RPMI7951 (cell line): ENCODE results near the gene GBX1. TPM values are rescaled to one million over a fixed set of nuclear protein-coding genes. Genes with fewer than 3 reads are reported as not detected.

ENCODE experiments used
- DNase-seq: peaks from one replicate; pipeline ENCODE4 v3.0.0-alpha.2; 2012; ENCODE audit warnings: low read depth
- total RNA-seq: library from RNA; depleted of rRNA; stranded (reverse); fragments of >200 nt; shearing (Covaris generic); gene quantifications from 2 replicates; pipeline ENCODE4 v1.2.3, GENCODE V29; 2014

GBX1 gene
- total RNA-seq, 1 experiment from 2014 or later, result not detected

DNA sequence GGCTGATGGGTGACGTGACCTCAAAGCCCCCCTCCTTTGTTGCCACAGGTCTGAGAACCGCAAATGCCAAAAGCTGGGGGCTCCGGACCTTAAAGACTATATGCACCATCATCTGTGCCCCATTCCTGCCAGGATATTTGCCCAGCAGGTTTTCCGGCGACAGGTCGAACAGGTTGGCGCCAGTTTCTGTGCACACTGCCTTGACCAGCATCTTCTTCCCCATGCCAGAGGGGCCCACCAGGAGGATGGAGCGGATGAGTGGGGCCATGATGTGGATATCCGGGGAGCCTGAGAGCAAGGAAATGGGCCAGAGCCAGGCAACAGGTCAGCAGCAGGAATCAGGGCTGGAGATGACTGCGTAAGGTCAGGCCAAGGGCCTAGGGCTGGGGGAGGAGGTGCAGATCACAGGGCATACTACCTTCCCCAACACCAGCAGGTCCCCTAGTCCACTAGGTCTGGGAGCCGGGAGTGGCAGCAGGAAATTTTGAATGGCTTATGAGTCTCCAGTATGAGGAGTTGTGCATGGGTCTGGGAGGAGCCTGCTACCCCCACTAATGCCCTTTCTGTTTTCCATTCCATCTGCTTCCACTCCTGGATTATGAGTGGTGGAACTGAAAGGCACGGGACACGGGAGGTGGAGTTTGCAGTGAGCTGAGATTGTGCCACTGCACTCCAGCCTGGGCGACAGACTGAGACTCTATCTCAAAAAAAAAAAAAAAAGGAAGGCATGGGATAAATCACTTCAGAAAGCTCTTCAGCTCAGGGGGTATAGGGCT, 25.9 kb upstream of the GBX1 start:
- DNase-seq, result no peak

DNA sequence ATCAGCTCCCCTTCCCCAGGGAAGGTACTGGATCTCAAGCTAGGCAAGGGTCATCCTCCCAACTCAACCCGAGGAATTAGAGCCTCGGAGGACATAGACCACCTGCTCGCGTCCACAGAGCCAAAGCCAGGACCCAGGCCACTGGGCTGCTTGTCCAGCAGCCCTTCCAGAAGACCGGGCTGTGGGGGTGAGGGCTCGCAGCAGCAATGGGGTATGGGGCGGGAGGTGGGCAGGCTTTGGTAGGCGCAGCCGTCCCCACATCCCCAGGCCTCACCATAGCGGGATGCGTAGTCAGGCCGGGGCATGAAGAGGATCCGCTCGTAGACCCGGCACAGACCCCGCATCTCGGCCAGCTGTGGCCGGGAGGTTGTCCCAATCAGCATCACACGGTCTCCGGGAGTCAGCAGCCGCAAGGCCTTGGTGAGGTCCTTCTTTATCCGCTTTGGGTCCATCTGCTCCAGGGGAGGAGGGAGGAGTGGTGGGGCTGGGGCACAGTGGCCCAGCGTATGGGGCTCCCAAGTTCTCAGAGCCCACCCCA, 24.6 kb upstream of the GBX1 start:
- no peak for DNase-seq

DNA sequence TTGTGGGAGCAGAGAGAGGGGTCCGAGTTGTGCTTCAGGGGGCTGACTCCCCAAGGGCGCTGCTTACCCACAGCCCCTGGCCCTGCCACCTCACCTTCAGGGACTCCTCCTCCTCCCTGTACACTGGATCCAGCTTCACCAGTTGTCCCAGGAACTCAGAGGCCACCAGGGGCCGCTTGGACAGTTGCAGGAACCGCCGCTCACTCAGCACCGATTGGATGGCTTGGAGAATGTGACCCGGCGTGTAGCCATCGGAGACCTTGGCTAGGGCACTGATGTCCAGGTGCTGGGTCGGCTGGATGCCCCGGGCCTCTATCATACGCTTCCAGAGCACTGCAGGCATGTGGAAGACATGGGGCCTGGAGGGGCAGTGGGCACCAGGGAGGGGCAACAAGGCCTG, 24.1 kb upstream of the GBX1 start:
- DNase-seq, result no peak

DNA sequence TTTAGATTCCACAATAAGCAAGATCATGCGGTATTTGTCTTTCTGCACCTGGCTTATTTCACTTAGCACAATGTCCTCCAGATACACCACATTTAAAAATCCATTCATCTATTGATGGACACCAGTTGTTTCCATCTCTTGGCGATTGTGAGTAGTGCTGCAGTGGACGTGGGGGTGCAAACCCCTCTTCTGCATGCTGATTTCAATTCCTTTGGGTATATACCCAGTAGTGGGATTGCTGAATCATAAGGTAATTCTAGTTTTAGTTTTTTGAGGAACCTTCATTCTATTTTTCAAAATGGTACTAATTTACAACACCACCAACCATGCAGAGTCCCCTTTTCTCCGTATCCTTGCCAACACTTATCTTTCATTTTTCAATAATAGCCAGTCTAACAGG, 21.5 kb upstream of the GBX1 start:
- no peak for DNase-seq

DNA sequence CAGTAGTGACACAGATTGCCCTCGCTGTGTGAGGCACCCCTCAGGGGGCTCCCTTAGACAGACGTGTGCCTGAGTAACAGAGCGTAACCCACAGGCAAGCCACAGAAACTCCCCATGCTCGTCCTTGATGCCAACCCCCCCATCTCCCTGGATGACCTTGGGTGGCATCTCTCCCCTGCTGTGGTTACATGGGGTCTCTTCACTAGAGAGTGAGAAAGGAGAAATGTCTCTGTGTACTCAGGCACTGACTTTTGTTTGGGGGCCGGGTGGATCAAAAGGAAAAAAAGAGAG, 20.7 kb upstream of the GBX1 start:
- DNase-seq, result no peak

DNA sequence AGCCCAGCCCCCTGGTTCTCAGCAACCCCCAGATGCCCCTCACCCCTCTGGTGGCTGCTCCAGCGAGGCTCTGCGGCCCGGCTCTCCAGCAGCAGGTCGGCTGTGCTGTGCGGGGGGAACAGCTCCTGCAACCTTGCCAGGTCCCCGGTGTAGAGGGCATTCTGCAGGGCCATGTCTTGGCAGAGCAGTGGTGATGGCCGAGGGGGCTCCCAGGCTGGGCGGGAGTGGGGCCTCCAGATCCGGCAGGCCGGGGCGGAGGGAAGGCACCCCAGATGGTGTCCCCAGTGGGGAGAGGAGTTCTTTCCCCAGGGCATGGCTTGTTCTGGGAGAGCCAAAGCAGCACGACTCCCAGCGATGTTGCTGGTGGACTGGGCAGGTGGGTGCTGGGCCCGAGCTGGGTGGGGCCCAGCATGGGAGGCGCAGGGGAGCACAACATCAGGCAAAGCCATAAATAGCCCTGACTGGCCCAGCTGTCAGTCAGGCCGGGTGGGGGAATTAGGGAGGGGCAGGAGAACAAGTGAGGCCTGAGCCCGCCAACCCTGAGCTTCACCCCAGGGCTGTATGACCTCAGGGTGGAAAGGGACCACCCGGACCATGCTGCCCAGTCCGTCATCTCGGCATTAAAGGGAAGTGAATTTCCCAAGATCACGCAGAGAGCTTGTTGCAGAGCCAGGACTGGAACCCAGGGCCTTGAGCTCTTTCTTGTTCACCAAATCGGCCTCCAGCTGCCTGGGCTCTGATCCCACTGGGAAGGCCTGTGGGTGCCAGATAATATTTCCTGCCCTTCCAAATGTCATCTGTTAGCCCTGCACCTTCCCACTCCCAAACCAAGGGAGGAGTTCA, 20.1 kb upstream of the GBX1 start:
- DNase-seq, result no peak

DNA sequence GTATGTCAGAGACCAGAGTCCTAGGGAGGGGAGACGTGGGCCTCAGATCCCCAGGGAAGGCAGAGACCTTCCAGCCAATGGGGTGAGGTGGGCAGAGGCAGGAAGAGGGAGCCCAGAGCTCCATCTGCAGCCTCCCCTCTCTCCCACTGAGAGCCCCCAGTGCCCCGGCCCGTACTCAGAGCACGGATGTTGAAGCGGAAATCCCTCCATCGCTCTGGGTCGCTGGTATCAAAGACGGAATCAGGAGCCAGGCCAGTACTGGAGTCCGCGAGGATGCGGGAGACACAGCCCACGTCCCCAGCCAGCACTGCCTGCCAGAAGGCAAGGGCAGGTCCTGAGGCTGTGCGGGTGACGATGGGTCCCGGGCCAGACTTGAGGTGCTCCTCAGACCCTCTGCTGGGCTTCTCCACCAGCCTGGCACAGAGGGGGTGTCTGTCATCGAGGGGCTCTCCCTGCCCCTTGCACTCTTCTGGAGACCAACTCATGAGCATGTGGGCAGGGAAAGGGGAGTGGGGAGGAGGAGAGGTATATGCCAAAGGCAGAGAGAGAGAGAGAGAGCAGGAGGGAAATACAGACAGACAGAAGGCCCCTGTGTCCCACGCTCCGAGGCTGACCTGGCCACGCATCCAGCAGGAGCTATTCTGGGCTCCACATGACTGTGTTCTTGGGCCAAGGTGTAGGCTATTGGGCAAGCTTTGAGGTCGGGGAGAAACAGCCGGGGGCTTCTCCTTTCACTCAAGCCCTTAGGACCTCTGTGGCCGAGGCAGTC, 19.3 kb upstream of the GBX1 start, which contains the start of gene ASB10:
Gene ASB10 (minus strand): TSS at position 611 of the 769 bp plus-strand sequence. CDS start 120 bp downstream, at position 491.
- DNase-seq, result no peak

DNA sequence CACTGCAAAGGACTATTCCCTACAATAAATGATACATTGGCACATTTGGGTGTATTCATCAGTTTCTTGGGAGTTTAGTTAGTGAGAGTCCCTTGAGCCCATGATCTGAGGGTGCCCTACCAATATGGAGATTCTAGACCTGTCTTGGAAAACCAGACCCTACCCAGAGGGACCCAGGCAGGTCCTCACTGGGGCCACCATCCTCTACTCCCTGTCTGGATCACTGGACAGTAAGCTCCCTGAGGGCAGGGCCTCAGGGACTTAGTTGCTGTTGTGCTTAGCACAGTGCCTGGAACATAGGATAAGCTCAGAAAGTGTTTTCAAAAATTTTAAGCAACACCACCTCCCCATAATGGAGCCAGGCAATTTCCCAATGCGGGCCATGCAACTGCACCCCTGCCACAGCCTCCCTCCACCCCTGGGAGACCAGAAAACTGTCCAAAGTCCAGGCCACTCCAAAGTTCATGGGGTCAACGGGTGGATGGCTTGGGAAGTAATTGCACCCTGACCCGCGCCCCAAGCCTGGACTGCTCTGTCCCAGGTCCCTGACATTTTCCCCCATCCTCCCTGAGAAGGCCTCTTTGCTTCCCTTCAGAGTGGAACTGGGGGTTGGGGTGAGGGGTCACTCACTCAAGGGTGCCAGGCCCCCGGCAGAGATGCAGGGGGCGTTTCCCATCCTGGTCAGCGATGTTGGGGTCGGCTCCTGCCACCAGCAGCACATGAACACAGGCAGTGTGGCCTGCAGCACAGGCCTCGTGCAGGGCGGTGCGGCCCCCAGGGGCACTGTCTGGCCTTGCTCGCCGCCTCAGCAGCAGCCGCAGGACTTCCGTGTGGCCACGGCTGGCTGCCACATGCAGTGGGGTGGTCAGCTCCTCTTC, 18.5 kb upstream of the GBX1 start:
- no peak for DNase-seq

DNA sequence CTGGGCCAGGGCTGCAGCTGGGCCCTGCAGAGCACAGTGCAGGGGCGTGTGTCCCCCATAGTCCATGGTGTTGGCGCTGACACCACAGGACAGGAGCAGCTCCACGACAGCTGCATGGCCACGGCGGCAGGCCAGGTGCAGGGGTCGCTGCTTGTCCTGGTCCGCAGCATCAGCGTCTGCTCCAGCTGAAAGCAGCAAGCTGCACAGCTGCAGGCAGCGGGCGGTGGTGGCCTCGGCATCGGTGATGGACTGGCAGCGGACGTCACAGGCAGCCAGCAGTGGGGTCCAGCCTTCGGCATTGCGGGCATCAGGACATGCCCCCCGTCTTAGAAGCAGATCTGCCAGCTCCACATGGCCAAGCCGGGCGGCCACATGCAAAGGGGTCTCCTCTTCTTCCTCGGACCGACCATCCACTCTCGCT, 13.5 kb upstream of the GBX1 start:
- no peak for DNase-seq

DNA sequence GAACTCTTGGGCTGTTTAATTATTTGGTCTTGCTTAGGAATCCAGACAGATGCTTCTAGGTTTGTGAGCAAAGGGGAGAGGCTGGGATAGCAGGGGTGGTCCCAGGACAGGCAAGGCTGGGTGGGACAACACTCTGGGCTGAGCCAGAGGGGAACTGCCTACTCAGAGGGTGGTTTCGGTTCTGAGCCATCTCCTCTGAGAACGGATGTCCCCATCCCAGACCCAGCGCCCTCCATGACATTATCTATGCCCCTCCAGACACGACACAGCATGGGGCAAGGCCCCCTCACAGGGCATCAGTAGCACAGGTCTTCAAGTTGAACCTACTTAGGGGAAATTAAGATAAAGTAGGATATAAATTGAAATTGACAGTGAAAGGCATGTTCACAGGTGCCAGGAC, 12.5 kb upstream of the GBX1 start:
- no peak for DNase-seq

DNA sequence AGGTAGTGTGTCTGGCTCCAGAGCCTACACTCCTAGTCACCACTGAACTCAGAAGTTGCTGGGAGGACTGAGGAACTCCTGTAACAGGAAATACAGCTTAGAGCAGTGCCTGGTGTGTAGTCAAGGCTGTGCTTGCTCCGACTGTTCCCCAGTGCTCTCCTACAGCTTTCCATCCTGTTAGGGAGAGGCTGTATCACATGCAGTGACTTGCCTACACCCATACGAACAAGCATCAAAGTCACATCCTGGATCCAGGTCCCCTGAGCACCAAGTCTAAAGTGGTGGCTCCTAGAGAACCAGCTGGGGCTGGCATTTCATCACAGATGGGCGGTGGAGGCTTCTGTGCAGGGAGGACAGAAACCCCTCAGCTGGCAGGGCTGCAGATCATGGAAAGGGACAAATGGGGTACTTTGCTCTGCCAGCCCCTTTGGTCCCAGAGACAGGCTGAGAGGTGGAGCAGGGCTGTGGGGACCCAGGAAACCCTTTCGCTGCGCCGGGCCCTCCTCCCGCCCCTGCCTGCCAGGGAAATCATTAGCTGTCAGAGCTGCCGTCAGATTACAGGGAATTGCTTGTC, 11.9 kb upstream of the GBX1 start:
- DNase-seq, result no peak

DNA sequence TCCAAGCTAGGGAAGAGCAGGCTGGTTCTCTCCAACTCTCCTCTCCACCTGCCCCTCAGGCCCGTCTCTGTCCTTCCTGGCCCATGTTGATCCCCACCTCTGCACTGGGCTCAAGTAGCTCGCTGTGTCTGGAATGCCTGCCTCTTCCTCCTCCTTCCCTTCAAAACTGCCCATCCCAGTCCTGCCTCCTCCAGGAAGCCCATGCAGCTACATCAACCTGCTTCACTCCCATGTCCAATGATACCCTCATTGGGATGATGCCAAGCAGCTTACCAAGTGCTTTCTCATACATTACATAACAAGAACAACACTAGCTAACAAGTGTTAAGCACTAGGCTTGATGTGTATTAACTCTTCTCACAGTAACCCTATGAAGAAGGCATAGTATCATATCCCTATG, 11.3 kb upstream of the GBX1 start:
- no peak for DNase-seq

DNA sequence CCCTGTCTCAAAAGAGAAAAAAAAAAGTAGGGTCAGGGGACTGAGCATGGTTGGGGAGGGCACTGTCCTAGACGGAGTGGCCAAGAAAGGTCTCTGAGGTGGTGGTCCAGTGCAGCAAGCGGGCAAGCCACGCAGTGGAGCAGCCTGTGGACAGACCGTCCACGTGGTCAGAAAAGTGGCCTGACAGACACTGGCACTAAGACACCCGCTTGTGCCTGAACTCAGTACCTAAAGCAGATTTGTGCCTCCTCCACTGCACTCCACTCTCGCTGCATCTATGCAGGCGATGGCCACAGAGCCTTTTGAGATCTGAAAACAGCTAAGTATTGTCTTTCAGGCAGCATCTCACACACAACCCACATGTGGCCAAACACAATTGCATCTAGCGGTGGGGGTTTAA, 10.7 kb upstream of the GBX1 start:
- no peak for DNase-seq

DNA sequence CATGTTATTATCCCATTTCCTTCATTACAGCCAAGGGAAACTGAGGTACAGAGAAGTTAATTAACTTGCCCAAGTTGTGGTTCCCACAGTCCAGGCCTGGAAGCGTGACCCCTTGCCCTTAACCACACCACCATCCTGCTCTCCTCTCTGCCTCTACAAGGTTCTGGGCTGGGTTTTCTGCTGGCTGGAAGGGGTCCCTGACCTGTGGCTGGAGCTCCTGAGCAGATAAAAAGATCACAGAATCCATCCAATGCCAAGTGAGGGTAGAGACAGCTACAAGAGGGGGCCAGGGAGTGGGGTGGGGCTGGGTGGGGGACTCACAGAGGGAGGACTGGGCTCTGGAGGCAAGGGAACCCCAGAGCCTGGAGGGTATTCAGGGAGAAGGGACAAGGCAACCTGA, 9.8 kb upstream of the GBX1 start:
- no peak for DNase-seq

DNA sequence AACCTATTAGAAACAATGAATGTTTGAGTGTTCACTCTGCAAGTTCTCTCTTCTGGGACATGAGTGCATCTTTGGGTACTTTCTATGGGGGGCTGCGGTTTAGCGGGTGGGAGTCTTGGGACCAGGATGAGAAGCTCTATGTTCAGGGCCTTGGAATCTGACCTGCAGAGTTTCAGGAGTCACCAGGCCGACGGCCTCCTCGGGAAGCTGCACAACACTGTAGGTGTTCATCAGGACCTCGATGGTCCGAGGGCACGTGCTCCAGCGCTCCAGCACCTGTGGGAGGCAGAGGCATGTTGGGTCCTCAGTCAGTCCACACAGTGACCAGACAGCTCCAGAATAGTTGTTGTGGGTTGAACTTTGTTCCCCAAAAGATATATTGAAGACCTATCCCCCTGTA, 8.9 kb upstream of the GBX1 start:
- DNase-seq, result no peak

DNA sequence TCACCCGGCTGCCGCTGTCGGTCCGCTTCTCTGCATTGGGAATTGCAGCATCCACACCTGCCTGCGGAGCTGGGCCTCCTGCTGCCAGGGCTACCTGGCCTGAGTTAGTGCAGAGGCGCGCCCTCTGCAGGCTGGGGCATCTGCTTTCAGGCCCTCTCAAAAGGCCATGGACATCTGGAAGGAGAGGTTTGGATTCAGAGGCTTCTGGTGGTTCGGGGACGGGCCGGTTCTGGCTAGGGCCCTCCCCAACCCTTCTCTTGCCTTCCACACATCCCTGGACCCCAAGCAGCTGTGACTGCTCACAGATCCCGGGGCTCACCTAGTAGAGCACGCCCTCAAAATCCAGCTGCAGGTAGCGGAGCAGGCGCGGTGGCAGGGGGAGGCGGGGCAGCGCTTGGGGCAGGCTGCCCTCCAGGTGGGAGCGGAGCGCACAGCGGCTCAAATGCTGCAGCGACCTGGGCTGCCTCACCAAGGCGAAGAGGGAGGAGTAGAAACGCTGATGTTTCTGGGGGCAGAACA, 8.4 kb upstream of the GBX1 start:
- DNase-seq, result no peak

DNA sequence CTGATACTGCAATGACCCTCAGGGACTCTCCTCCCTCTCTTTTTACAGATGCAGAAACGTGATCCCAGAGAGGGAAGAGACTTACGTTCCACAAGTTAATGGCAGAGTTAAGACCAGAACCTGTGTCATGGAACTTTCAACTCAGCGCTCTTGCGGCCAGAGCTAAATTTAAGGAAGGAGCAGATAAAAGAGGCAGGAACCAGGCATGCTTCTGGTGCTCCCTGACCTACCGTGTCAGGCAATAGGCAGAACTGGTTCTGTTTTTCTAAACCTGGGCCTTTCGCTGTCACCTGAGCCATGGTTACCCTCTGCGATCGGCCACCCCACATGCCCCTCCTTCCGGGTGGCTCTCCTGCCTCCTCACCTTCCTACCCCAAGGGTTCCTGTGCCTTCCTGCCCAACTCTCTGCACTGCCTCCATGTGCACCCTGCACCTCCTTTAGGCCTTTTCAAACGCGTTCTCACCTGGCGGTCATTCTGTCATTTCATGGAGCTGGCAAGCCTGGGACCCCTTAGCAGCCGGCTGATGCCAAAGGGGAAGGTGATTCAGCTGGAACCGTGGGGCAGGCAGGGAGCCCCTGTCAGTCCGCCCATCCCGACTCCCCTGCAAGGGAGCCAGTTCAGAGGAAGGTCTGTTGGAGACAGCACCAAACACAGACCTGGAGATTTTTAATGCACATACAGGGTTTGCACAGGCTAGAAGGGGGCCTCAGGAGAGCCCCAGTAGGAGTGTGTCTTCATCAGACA, 7.7 kb upstream of the GBX1 start:
- no peak for DNase-seq

DNA sequence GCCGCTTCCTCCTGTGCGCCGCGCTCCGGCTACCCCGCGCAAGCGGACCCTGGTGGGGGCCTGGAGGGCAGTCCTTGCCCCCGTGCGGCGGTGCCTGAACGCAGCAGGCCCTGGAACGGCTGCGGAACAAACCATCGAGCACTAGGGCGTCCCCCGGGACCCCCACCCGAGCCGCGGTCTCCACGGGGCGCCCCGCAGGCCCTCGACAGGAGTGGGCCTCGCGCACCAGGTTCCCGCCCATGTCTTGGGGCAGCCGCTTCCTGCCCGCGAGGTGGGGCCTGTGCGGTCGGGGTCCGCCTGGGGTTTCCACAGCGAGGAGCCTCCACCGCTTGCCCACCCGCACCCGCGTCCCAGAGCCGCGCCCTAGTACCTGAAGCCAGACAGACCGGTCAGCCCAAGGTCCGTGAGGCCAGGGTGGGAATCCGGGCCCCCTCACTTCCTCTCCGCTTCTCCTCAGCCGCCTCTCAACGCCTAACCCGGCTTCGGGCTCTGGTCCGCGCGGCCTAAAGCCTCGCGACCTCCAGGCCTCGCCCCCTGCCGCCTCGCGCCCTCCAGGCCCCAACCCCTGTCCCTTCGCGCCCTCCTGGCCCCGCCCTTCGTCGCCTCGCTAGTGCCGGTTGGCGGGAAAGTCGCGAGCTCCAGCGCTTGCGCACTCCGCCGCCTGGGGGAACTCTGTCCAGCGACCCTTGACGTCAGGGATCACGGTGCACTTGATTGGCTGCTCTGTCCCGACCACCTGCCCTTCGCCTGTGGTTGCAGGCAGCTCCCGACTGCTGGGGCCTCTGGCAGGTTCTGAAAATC, 7.0 kb upstream of the GBX1 start:
- peak; percentile 13 for DNase-seq
